ENCODE measurements around the gene ZNF507. TPM values are rescaled to one million over a fixed set of nuclear protein-coding genes. Genes with fewer than 3 reads are reported as not detected.

ZNF507 gene
- total RNA-seq: 8.2 and 19.4 TPM in 2 replicates

GRCh38 chr19:32345261-32346207, at the start of gene ZNF507:
ZNF507 (plus strand) TSS chr19:32345610; CDS start chr19:32352831, 7,221 bp downstream.

DNA sequence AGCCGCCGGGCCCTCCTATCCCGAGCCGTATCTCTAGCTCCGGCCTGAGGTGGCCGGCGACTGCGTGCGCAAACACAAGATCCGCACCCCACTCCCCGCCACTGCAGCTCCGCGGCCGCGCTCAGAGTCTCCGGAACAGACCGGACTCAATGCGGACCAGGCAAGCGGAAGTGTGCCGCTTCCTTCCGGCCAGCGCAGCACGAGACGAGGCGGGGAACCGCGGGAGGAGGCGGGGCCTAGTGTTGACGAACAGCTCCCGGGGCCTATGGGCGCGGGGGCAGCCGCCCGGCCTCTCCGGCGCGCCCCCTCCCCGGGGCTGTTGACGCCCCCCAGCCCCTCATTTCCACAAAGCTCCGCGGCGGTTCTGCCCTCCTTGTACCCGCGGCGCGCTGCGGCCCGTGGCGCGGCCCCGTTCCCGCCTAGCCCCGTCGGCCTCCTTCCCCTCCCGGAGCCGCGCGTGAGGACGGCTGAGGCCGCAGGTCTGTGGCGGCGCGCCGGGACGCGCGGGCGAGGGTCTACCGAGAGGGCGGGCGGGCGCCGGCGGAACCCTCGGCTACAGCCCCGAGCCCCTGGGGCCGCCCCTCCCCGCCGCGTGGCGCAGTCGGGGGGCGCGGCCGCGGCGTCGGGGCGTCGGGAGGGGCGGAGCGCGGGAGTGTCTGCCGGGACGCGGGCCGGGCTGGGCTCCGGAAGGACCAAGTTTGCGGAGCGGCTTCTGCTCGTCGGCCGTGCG, 60.2 kb downstream of the ZNF507 start, which contains the start of gene DPY19L3:
Gene DPY19L3, plus strand, starts transcription at position 340 of the 730 bp plus-strand sequence. CDS start 2,484 bp downstream, outside the sequence.

Other genes starting within 250 kb of the ZNF507 start
- gene DPY19L3, start 60.2 kb downstream of the ZNF507 start, total RNA-seq: 31.3 and 31.8 TPM in 2 replicates
- gene PDCD5, start 235.6 kb downstream of the ZNF507 start, total RNA-seq: 103 and 204 TPM in 2 replicates